ENCODE results near the gene LTO1. TPM values are rescaled to one million over a fixed set of nuclear protein-coding genes. Genes with fewer than 3 reads are reported as not detected.

The LTO1 gene
- total and polyA plus RNA-seq, 2 of the 13 experiments (the other 11 are each of a cell fraction or from before 2014, with no cell fraction given), result 11.8 to 15.0 TPM

- H3K27ac ChIP-seq (ENCODE audit: extremely low read length, insufficient read depth, low read length), result no peak overlapping the region
- H3K9ac ChIP-seq (ENCODE audit: insufficient read depth, low read depth, low read length), result no peak overlapping the region
- BruUV-seq (replicated peaks), result no TSS peak
- H4K20me1 ChIP-seq (ENCODE audit: insufficient read depth, low read length), result no peaks in the 10 kb centered on the region
- DNase-seq (ENCODE audit: low spot score), result no peak
- ChIA-PET CTCF (ENCODE audit: low intra/inter-chr PET ratio, low total read pairs) (no interaction called here), POLR2A (interaction anchor here (2.0 kb wide), 1 partner anchor 11 kb away, joined by 7 read pairs; no protein-coding TSS in a partner anchor)
- FAIRE-seq, result no peak
- in situ Hi-C loops (cut with HindIII; ENCODE audit: extremely low pct_ligation_motif_present, low pct_unique_long_range_greater_than_20kb), result no loop called here
- H2AFZ ChIP-seq (ENCODE audit: low read length), result no peak overlapping the region
- intact Hi-C loops (cut with micrococcal nuclease; ENCODE audit: unreplicated experiment), result no loop called here
- H3K27me3 ChIP-seq (ENCODE audit: control insufficient read depth in 1 of 2, insufficient read depth in 2 of 2, low read length in 2 of 2), result peaks cover 2 to 34% of the 10 kb centered on the region in 2 experiments; a peak in 3 of 5 replicates
- no peak for TF ChIP-seq ZZZ3 (CRISPR knock-in tag; IDR thresholded peaks at IDR 0.05; ENCODE audit: borderline replicate concordance)
- no peak for TF ChIP-seq KAT2B (IDR thresholded peaks at IDR 0.05; ENCODE audit: borderline replicate concordance, low read depth, low read length)
- TF ChIP-seq CHD2 (IDR thresholded peaks at IDR 0.05; ENCODE audit: low read depth, low read length), result no peak
- TF ChIP-seq EP300 (IDR thresholded peaks at IDR 0.05; ENCODE audit: low read depth in 2 of 2, low read length in 2 of 2), result no peak
- no peak for TF ChIP-seq EP300 (CRISPR knock-in tag; IDR thresholded peaks at IDR 0.05; ENCODE audit: borderline replicate concordance)
- TF ChIP-seq SP1 (IDR thresholded peaks at IDR 0.05), result no peak
- no peak for TF ChIP-seq SP1 (CRISPR knock-in tag; IDR thresholded peaks at IDR 0.05)
- no peak for TF ChIP-seq ZNF850 (CRISPR knock-in tag; conservative IDR thresholded peaks at IDR 0.05)
- TF ChIP-seq TBL1XR1 (IDR thresholded peaks at IDR 0.05; ENCODE audit: borderline replicate concordance, low read length, partially characterized antibody), result no peak
- TF ChIP-seq RXRB (CRISPR knock-in tag; IDR thresholded peaks at IDR 0.05; ENCODE audit: borderline replicate concordance), result no peak
- TF ChIP-seq ZNF644 (CRISPR knock-in tag; IDR thresholded peaks at IDR 0.05; ENCODE audit: low read depth), result no peak
- TF ChIP-seq ZNF138 (CRISPR knock-in tag; IDR thresholded peaks at IDR 0.05; ENCODE audit: low read depth), result no peak
- TF ChIP-seq MYPOP (CRISPR knock-in tag; IDR thresholded peaks at IDR 0.05), result no peak
- no peak overlapping the region for H3K4me2 ChIP-seq (ENCODE audit: low read depth, low read length)
- ATAC-seq, result no peak
- H3K4me1 ChIP-seq (ENCODE audit: insufficient read depth, low read length), result peaks cover 75% of the 10 kb centered on the region
- no peaks in the 10 kb centered on the region for H3K9me3 ChIP-seq (ENCODE audit: low read length)
- 55% methylated on average over 2 of the region's 2 CpGs for WGBS (ENCODE audit: low lambda C conversion rate)
- no peaks in the 10 kb centered on the region for H3K79me2 ChIP-seq (ENCODE audit: insufficient read depth, low read length)
- H3K36me3 ChIP-seq (replicated peaks in 1 of 2; ENCODE audit: control insufficient read depth in 1 of 2, insufficient read depth in 2 of 2, low read length in 2 of 2), result no peaks in the 10 kb centered on the region
- H3K4me3 ChIP-seq (replicated peaks in 1 of 3; ENCODE audit: insufficient read depth in 1 of 3, low read depth in 2 of 3, low read length in 3 of 3), result no peak overlapping the region
Measured at GRCh38 chr11:69698362-69698761, 23.2 kb upstream of the LTO1 start.

Measured in HepG2 (cell line).